CD4-positive, alpha-beta T cell treated with Interleukin-4 for 1 hour (primary cell): ENCODE data around the gene CLCF1.
A peak's percentile ranks its signal among the peaks of the same experiment; 100 is the strongest.

Experiments
- DNase-seq, 2 donors: peaks; one replicate each; pipeline ENCODE4 v3.0.0-alpha.2; 2020 to 2022

CLCF1 gene

GRCh38 chr11:67372993-67373647, at the start of gene CLCF1:
CLCF1 (minus strand) TSS chr11:67373598; CDS start chr11:67373539, 59 bp downstream.
- peak; percentile 42 to 46 for DNase-seq

GRCh38 chr11:67422891-67423290, 49.5 kb upstream of the CLCF1 start:
- DNase-seq, result no peak

- DNase-seq, result no peak
These were observed 48.1 kb upstream of the CLCF1 start for GRCh38 chr11:67421430-67422031.

GRCh38 chr11:67420646-67421429, 47.4 kb upstream of the CLCF1 start:
- DNase-seq, result peak; percentile 97 to 98

- DNase-seq, result no peak
These were observed 46.8 kb upstream of the CLCF1 start for GRCh38 chr11:67420147-67420645.

GRCh38 chr11:67419325-67420049, 46.1 kb upstream of the CLCF1 start:
- no peak for DNase-seq

GRCh38 chr11:67418476-67419281, 45.3 kb upstream of the CLCF1 start:
- DNase-seq, result peak in 1 of 2 donors; percentile 62

GRCh38 chr11:67417425-67417824, 44.0 kb upstream of the CLCF1 start:
- DNase-seq, result no peak

GRCh38 chr11:67416416-67417335, 43.3 kb upstream of the CLCF1 start:
- peak; percentile 90 for DNase-seq

GRCh38 chr11:67415501-67416304, 42.3 kb upstream of the CLCF1 start, which contains the start of gene CARNS1:
CARNS1 (plus strand) TSS chr11:67415678; CDS start chr11:67416200, 522 bp downstream.
- DNase-seq, result no peak

- DNase-seq, result no peak
These were observed 40.0 kb upstream of the CLCF1 start for GRCh38 chr11:67413266-67413849.

GRCh38 chr11:67412495-67413179, 39.2 kb upstream of the CLCF1 start:
- no peak for DNase-seq

GRCh38 chr11:67411785-67412152, 38.4 kb upstream of the CLCF1 start:
- no peak for DNase-seq

GRCh38 chr11:67410984-67411784, 37.8 kb upstream of the CLCF1 start:
- no peak for DNase-seq

GRCh38 chr11:67410369-67410831, 37.0 kb upstream of the CLCF1 start:
- no peak for DNase-seq

GRCh38 chr11:67409781-67410368, 36.5 kb upstream of the CLCF1 start:
- peak in 1 of 2 donors; percentile 47 for DNase-seq

GRCh38 chr11:67409261-67409666, 35.9 kb upstream of the CLCF1 start:
- DNase-seq, result peak; percentile 73 to 81
